Tibial nerve (tissue), 4 donors: ENCODE results near the gene PRKAB1. TPM values are rescaled to one million over a fixed set of nuclear protein-coding genes. Genes with fewer than 3 reads are reported as not detected.

ENCODE experiments used
- DNase-seq, 2 donors: peaks; one replicate each; pipeline ENCODE4 v3.0.0-alpha.2; 2019; ENCODE audit warnings: low spot score in 2 of 2
- H3K27ac ChIP-seq, 4 donors: fragments of 200-600 bp; sonication (generic) in 3 of 4; one replicate each; pipeline ENCODE4 v1.5.1; 2017 to 2019; ENCODE audit warnings: mild to moderate bottlenecking in 1 of 4
- H3K27me3 ChIP-seq, 2 donors: fragments of 200-600 bp; sonication (generic) in 1 of 2; one replicate each; pipeline versions ENCODE4 v1.5.1 to v1.6.0; 2017 to 2019
- H3K36me3 ChIP-seq, 3 donors: fragments of 200-600 bp; sonication (generic); one replicate each; pipeline ENCODE4 v1.5.1; 2018 to 2019
- H3K4me1 ChIP-seq, 4 donors: fragments of 200-600 bp; sonication (generic) in 3 of 4; one replicate each; pipeline ENCODE4 v1.5.1; 2017 to 2019
- H3K4me3 ChIP-seq, 4 donors: fragments of 200-600 bp; sonication (generic) in 3 of 4; one replicate each; pipeline ENCODE4 v1.5.1; 2017 to 2019; ENCODE audit warnings: mild to moderate bottlenecking in 1 of 4, moderate library complexity in 1 of 4
- H3K9me3 ChIP-seq, 4 donors: fragments of 200-600 bp; sonication (generic) in 3 of 4; one replicate each; pipeline ENCODE4 v1.5.1; 2017 to 2019
- CTCF ChIP-seq, 5 experiments: fragments of 200-600 bp in 3 of 5; fragments of 450-650 bp in 2 of 5; sonication (generic) in 3 of 5; IDR thresholded peaks; one replicate each; pipeline ENCODE4 v1.5.1; 2016 to 2019; ENCODE audit warnings: antibody characterized with exemption in 5 of 5, mild to moderate bottlenecking in 3 of 5, moderate library complexity in 2 of 5
- EP300 ChIP-seq, 2 donors: sonication (generic); formaldehyde crosslinking; IDR thresholded peaks; one replicate each; pipeline ENCODE4 v1.6.1; 2017; ENCODE audit warnings: antibody characterized with exemption in 2 of 2, mild to moderate bottlenecking in 1 of 2
- POLR2A ChIP-seq, 2 donors: fragments of 450-650 bp; IDR thresholded peaks; one replicate each; pipeline ENCODE4 v1.6.1; 2017; ENCODE audit warnings: antibody characterized with exemption in 2 of 2, mild to moderate bottlenecking in 2 of 2, moderate library complexity in 2 of 2
- WGBS, 2 donors: methylation state at CpG; one replicate each; pipeline ENCODE4 v1.1.5; 2018; 5-methylcytosine and 5-hydroxymethylcytosine counted together
- small RNA-seq: library from RNA; depleted of rRNA; stranded (forward); fragments of <200 nt; gene quantifications from one replicate; pipeline ENCODE3, GENCODE V24; 2016
- total RNA-seq, 4 donors: library from RNA; depleted of rRNA; stranded (reverse); fragments of >200 nt; gene quantifications; one replicate each; pipeline ENCODE4 v1.1.0, GENCODE V29; 2016

PRKAB1 gene
- total RNA-seq, 4 donors from 2014 or later: 24.5 to 40.6 (median 28.3) TPM

- no peak for DNase-seq
- Histone ChIP-seq H3K9me3 (no peaks in the 10 kb centered on the region), H3K4me1 (no peaks in the 10 kb centered on the region), H3K36me3 (peaks cover 0 to 19% (median 0%) of the 10 kb centered on the region in 3 donors), H3K27ac (no peak overlapping the region), H3K27me3 (no peaks in the 10 kb centered on the region), H3K4me3 (no peak overlapping the region)
- WGBS, 2 donors: 88 to 100% methylated on average over 3 of the region's 3 CpGs
- TF ChIP-seq EP300 (IDR thresholded peaks at IDR 0.05) (no peak), CTCF (IDR thresholded peaks at IDR 0.05) (no peak), POLR2A (IDR thresholded peaks at IDR 0.05) (no peak)
These were observed 59.9 kb downstream of the PRKAB1 start for GRCh38 chr12:119727600-119728443.

- Histone ChIP-seq H3K36me3 (peaks cover 0 to 25% (median 0%) of the 10 kb centered on the region in 3 donors), H3K4me3 (no peak overlapping the region), H3K4me1 (no peaks in the 10 kb centered on the region), H3K27ac (no peak overlapping the region), H3K9me3 (no peaks in the 10 kb centered on the region), H3K27me3 (no peaks in the 10 kb centered on the region)
- TF ChIP-seq CTCF (IDR thresholded peaks at IDR 0.05): no peak
- TF ChIP-seq EP300 (IDR thresholded peaks at IDR 0.05): no peak
- TF ChIP-seq POLR2A (IDR thresholded peaks at IDR 0.05): no peak
- no peak for DNase-seq
- 73% methylated on average over 6 of the region's 6 CpGs for WGBS, 2 donors
These were observed 60.5 kb downstream of the PRKAB1 start for GRCh38 chr12:119728444-119728745.

GRCh38 chr12:119729871-119730270, 61.9 kb downstream of the PRKAB1 start:
- 92 to 96% methylated on average over 8 of the region's 8 CpGs for WGBS, 2 donors
- H3K27ac ChIP-seq: no peak overlapping the region

GRCh38 chr12:119730381-119730780, 62.4 kb downstream of the PRKAB1 start:
- WGBS, 2 donors: 89 to 94% methylated on average over 13 of the region's 13 CpGs
- no peak for DNase-seq
- no peaks in the 10 kb centered on the region for H3K27me3 ChIP-seq
- H3K36me3 ChIP-seq: peaks cover 0 to 44% (median 0%) of the 10 kb centered on the region in 3 donors
- TF ChIP-seq EP300 (IDR thresholded peaks at IDR 0.05) (no peak), POLR2A (IDR thresholded peaks at IDR 0.05) (no peak), CTCF (IDR thresholded peaks at IDR 0.05) (no peak)
- H3K4me3 ChIP-seq: no peak overlapping the region
- H3K9me3 ChIP-seq: no peaks in the 10 kb centered on the region
- H3K27ac ChIP-seq: no peak overlapping the region
- H3K4me1 ChIP-seq: no peaks in the 10 kb centered on the region

More at GRCh38 chr12:119729871-119730270, 61.9 kb downstream of the PRKAB1 start:
- peaks cover 0 to 39% (median 0%) of the 10 kb centered on the region in 3 donors for H3K36me3 ChIP-seq
- DNase-seq: no peak
- H3K27me3 ChIP-seq: no peaks in the 10 kb centered on the region
- no peaks in the 10 kb centered on the region for H3K9me3 ChIP-seq
- TF ChIP-seq CTCF (IDR thresholded peaks at IDR 0.05): no peak
- TF ChIP-seq POLR2A (IDR thresholded peaks at IDR 0.05): no peak
- no peak for TF ChIP-seq EP300 (IDR thresholded peaks at IDR 0.05)
- no peaks in the 10 kb centered on the region for H3K4me1 ChIP-seq
- H3K4me3 ChIP-seq: no peak overlapping the region

Small RNAs within 50 kb of the gene (small RNA-seq; reads per million reads assigned to genes)
- not detected for gene RN7SKP197

Other genes starting within 250 kb of the PRKAB1 start
- under 1 TPM in 3 of 4 donors, not detected in 1; 0.21 to 0.59 (median 0.22) TPM for gene TMEM233, start 74.4 kb upstream of the PRKAB1 start, total RNA-seq
- gene CIT, start 209.2 kb downstream of the PRKAB1 start, total RNA-seq: 10 to 100 TPM; 22.0 to 72.1 (median 40.8) TPM